ENCODE results near the gene NRP1. TPM values are rescaled to one million over a fixed set of nuclear protein-coding genes. Genes with fewer than 3 reads are reported as not detected.

Gene NRP1
- total RNA-seq, 1 experiment from 2014 or later, result 555 TPM

GRCh38 chr10:33290321-33291052 lies 44.0 kb downstream of the NRP1 start:
- H3K4me1 ChIP-seq (ENCODE audit: insufficient read depth, low read length), result peaks cover 80% of the 10 kb centered on the region
- H3K27me3 ChIP-seq (ENCODE audit: low read length), result no peaks in the 10 kb centered on the region
- TF ChIP-seq EZH2phosphoT487 (IDR thresholded peaks at IDR 0.05; ENCODE audit: borderline replicate concordance, low read length), result no peak
- TF ChIP-seq EZH2 (IDR thresholded peaks at IDR 0.05; ENCODE audit: low read length, unreplicated experiment), result no peak
- TF ChIP-seq CTCF (conservative IDR thresholded peaks at IDR 0.05; ENCODE audit: low read depth, low read length), result no peak
- BruUV-seq (replicated peaks), result no TSS peak
- no peaks in the 10 kb centered on the region for H3K9me3 ChIP-seq (ENCODE audit: low read length)
- no peaks in the 10 kb centered on the region for H3K9me2 ChIP-seq (replicated peaks; ENCODE audit: low read length)
- no peaks in the 10 kb centered on the region; the same call in 1 of the 2 replicates for H4K20me1 ChIP-seq (ENCODE audit: low read length)
- peak overlapping the region; percentile 50 for H3K4me2 ChIP-seq (ENCODE audit: low read length)
- no peak; the same call in none of the 2 replicates for ATAC-seq
- intact Hi-C loops (cut with micrococcal nuclease), result loop anchor here (1.0 to 5.0 kb wide), 9 partner anchors 16 to 1897 kb away; no protein-coding TSS in a partner anchor
- peak overlapping the region; percentile 16 for H3K4me3 ChIP-seq (ENCODE audit: low read length)
- ChIA-PET CTCF (interaction anchor here (0.6 to 2.1 kb wide), 5 partner anchors 17 to 1238 kb away, joined by 3 to 7 read pairs (median 5); no protein-coding TSS in a partner anchor), POLR2A (ENCODE audit: unreplicated experiment) (interaction anchor here (0.6 to 1.4 kb wide), 3 partner anchors 27 to 1247 kb away, joined by 3 to 17 read pairs (median 7); no protein-coding TSS in a partner anchor)
- H3F3A ChIP-seq (ENCODE audit: low read length, unreplicated experiment), result peaks cover 32% of the 10 kb centered on the region
- H3K79me2 ChIP-seq (ENCODE audit: low read length), result peaks cover 95% of the 10 kb centered on the region
- peak overlapping the region; percentile 26 for H2AFZ ChIP-seq (ENCODE audit: low read length)
- H3K9ac ChIP-seq (ENCODE audit: low read length), result peak overlapping the region; percentile 56
- DNase-seq, result no peak
- peaks cover 68% of the 10 kb centered on the region for H3K36me3 ChIP-seq (ENCODE audit: low read depth, low read length)
- peak overlapping the region; percentile 60 for H3K27ac ChIP-seq (ENCODE audit: low read length)

- H2AFZ ChIP-seq (ENCODE audit: low read length), result no peak overlapping the region
- ChIA-PET CTCF (interaction anchor here (0.6 to 1.1 kb wide), 3 partner anchors 16 to 97 kb away, joined by 3 to 5 read pairs (median 4); no protein-coding TSS in a partner anchor), POLR2A (ENCODE audit: unreplicated experiment) (interaction anchor here (0.6 kb wide), 1 partner anchor 1248 kb away, joined by 17 read pairs; no protein-coding TSS in a partner anchor)
- H3K9ac ChIP-seq (ENCODE audit: low read length), result no peak overlapping the region
- ATAC-seq (no peak), DNase-seq (no peak)
- H3K27ac ChIP-seq (ENCODE audit: low read length), result peak overlapping the region; percentile 60
- peaks cover 32% of the 10 kb centered on the region for H3F3A ChIP-seq (ENCODE audit: low read length, unreplicated experiment)
- H3K36me3 ChIP-seq (ENCODE audit: low read depth, low read length), result peaks cover 69% of the 10 kb centered on the region
- TF ChIP-seq EZH2phosphoT487 (IDR thresholded peaks at IDR 0.05; ENCODE audit: borderline replicate concordance, low read length) (no peak), CTCF (conservative IDR thresholded peaks at IDR 0.05; ENCODE audit: low read depth, low read length) (no peak), EZH2 (IDR thresholded peaks at IDR 0.05; ENCODE audit: low read length, unreplicated experiment) (no peak)
- intact Hi-C loops (cut with micrococcal nuclease), result loop anchor here (5.0 kb wide), 1 partner anchor 1898 kb away; no protein-coding TSS in a partner anchor
- no TSS peak for BruUV-seq (replicated peaks)
- H3K27me3 ChIP-seq (ENCODE audit: low read length), result no peaks in the 10 kb centered on the region
- no peak overlapping the region for H3K4me2 ChIP-seq (ENCODE audit: low read length)
- no peaks in the 10 kb centered on the region for H3K9me3 ChIP-seq (ENCODE audit: low read length)
- H3K79me2 ChIP-seq (ENCODE audit: low read length), result peaks cover 95% of the 10 kb centered on the region
- no peaks in the 10 kb centered on the region; the same call in 1 of the 2 replicates for H4K20me1 ChIP-seq (ENCODE audit: low read length)
- peaks cover 80% of the 10 kb centered on the region for H3K4me1 ChIP-seq (ENCODE audit: insufficient read depth, low read length)
- no peaks in the 10 kb centered on the region for H3K9me2 ChIP-seq (replicated peaks; ENCODE audit: low read length)
- H3K4me3 ChIP-seq (ENCODE audit: low read length), result no peak overlapping the region
These were observed 44.7 kb downstream of the NRP1 start for GRCh38 chr10:33289776-33290175.

Measured in PC-3 (cell line).